Lower lobe of right lung (tissue), 2 donors: ENCODE results near the gene PHKB. TPM values are rescaled to one million over a fixed set of nuclear protein-coding genes. Genes with fewer than 3 reads are reported as not detected.

Experiments
- ATAC-seq, 2 donors: fragments of 200-7000 bp; cut with Tn5 transposase; one replicate each; pipeline ENCODE4 v1.9.1; 2020 to 2022; ENCODE audit warnings: mild to moderate bottlenecking in 2 of 2, moderate library complexity in 2 of 2
- DNase-seq: peaks from one replicate; pipeline ENCODE4 v3.0.0-alpha.2; 2020
- H3K27ac ChIP-seq: fragments of 200-600 bp; one replicate; pipeline ENCODE4 v1.8.0; 2022
- H3K27me3 ChIP-seq: fragments of 200-600 bp; one replicate; pipeline ENCODE4 v1.8.0; 2022; ENCODE audit warnings: low read depth
- H3K36me3 ChIP-seq: fragments of 200-600 bp; one replicate; pipeline ENCODE4 v1.8.0; 2022; ENCODE audit warnings: mild to moderate bottlenecking
- H3K4me1 ChIP-seq: fragments of 200-600 bp; one replicate; pipeline ENCODE4 v1.8.0; 2022
- H3K4me3 ChIP-seq: fragments of 200-600 bp; one replicate; pipeline ENCODE4 v1.8.0; 2022; ENCODE audit warnings: mild to moderate bottlenecking
- H3K9me3 ChIP-seq: fragments of 200-600 bp; one replicate; pipeline ENCODE4 v1.8.0; 2022
- CTCF ChIP-seq: fragments of 200-600 bp; IDR thresholded peaks from one replicate; pipeline ENCODE4 v1.8.0; 2022; ENCODE audit warnings: antibody characterized with exemption, mild to moderate bottlenecking
- intact Hi-C: fragments of 100-400 bp; cut with DNase I; formaldehyde crosslinking; loops from one replicate; pipeline ENCODE4 v1.11.0; 2022
- total RNA-seq: library from RNA; stranded (reverse); fragmentation: NEBNext Ultra II Directional; extraction: Animal tissue kit (Norgen Biotek cat#: 25700); gene quantifications from one replicate; pipeline ENCODE4 v1.2.1, GENCODE V29; 2021
- donor health status: DM: no; HTN: yes; CAD: no; lungs with severe emphysema.

PHKB gene
- total RNA-seq, 1 donor from 2014 or later: 95.1 TPM

- ATAC-seq: no peak
- intact Hi-C loops: no loop called here
Measured at GRCh38 chr16:47492036-47492427, 30.9 kb downstream of the PHKB start.

GRCh38 chr16:47492428-47493377 lies 31.6 kb downstream of the PHKB start:
- Histone ChIP-seq H3K36me3 (peaks cover 4% of the 10 kb centered on the region), H3K4me3 (peak overlapping the region; percentile 15), H3K27me3 (no peaks in the 10 kb centered on the region), H3K9me3 (peaks cover 24% of the 10 kb centered on the region), H3K4me1 (peaks cover 26% of the 10 kb centered on the region), H3K27ac (peak overlapping the region; percentile 63)
- ATAC-seq: peak; percentile 89 to 96
- DNase-seq: peak; percentile 70
- TF ChIP-seq CTCF: no peak
- intact Hi-C loops: no loop called here

More at GRCh38 chr16:47492036-47492427, 30.9 kb downstream of the PHKB start:
- no peak for TF ChIP-seq CTCF
- Histone ChIP-seq H3K36me3 (no peaks in the 10 kb centered on the region), H3K9me3 (peaks cover 24% of the 10 kb centered on the region), H3K4me3 (no peak overlapping the region), H3K4me1 (peaks cover 26% of the 10 kb centered on the region), H3K27me3 (no peaks in the 10 kb centered on the region), H3K27ac (peak overlapping the region; percentile 63)
- DNase-seq: no peak

- intact Hi-C loops: no loop called here
- Histone ChIP-seq H3K9me3 (peaks cover 24% of the 10 kb centered on the region), H3K4me1 (peaks cover 26% of the 10 kb centered on the region), H3K36me3 (peaks cover 14% of the 10 kb centered on the region), H3K4me3 (peak overlapping the region; percentile 15), H3K27ac (peak overlapping the region; percentile 63), H3K27me3 (no peaks in the 10 kb centered on the region)
- no peak for DNase-seq
- no peak for TF ChIP-seq CTCF
- ATAC-seq: no peak
Measured at GRCh38 chr16:47493381-47494337, 32.5 kb downstream of the PHKB start.

GRCh38 chr16:47499080-47499699 lies 38.1 kb downstream of the PHKB start:
- no peak for DNase-seq
- no peak for TF ChIP-seq CTCF
- Histone ChIP-seq H3K27me3 (no peaks in the 10 kb centered on the region), H3K9me3 (no peaks in the 10 kb centered on the region), H3K27ac (no peak overlapping the region), H3K36me3 (peaks cover 69% of the 10 kb centered on the region), H3K4me1 (peaks cover 8% of the 10 kb centered on the region), H3K4me3 (no peak overlapping the region)
- ATAC-seq: no peak
- intact Hi-C loops: no loop called here

GRCh38 chr16:47499700-47500264 lies 38.7 kb downstream of the PHKB start:
- Histone ChIP-seq H3K27ac (no peak overlapping the region), H3K9me3 (no peaks in the 10 kb centered on the region), H3K27me3 (no peaks in the 10 kb centered on the region), H3K4me1 (peaks cover 8% of the 10 kb centered on the region), H3K36me3 (peaks cover 75% of the 10 kb centered on the region), H3K4me3 (no peak overlapping the region)
- ATAC-seq: no peak
- TF ChIP-seq CTCF: no peak
- no peak for DNase-seq
- intact Hi-C loops: no loop called here
